Uterus (tissue), 4 donors: ENCODE data around the gene POU4F1. TPM values are rescaled to one million over a fixed set of nuclear protein-coding genes. Genes with fewer than 3 reads are reported as not detected.

Source experiments
- DNase-seq, 2 donors: peaks; one replicate each; pipeline ENCODE4 v3.0.0-alpha.2; 2019 to 2020
- H3K27ac ChIP-seq, 2 donors: fragments of 200-600 bp; sonication (generic); 1 replicate in 1 of 2; 2 replicates in 1 of 2; pipeline ENCODE4 v1.5.1; 2016 to 2018
- H3K27me3 ChIP-seq, 2 donors: fragments of 200-600 bp; sonication (generic); one replicate each; pipeline ENCODE4 v1.5.1; 2018 to 2019; ENCODE audit warnings: control low read depth in 1 of 2
- H3K36me3 ChIP-seq, 2 donors: fragments of 200-600 bp; sonication (generic); one replicate each; pipeline ENCODE4 v1.5.1; 2019; ENCODE audit warnings: control low read depth in 1 of 2
- H3K4me1 ChIP-seq, 2 donors: fragments of 200-600 bp; sonication (generic); one replicate each; pipeline ENCODE4 v1.5.1; 2018 to 2019; ENCODE audit warnings: control low read depth in 1 of 2
- H3K4me3 ChIP-seq, 2 donors: fragments of 200-600 bp; sonication (generic); 1 replicate in 1 of 2; 2 replicates in 1 of 2; pipeline ENCODE4 v1.5.1; 2018 to 2019; ENCODE audit warnings: mild to moderate bottlenecking in 1 of 2
- H3K9me3 ChIP-seq, 2 donors: fragments of 200-600 bp; sonication (generic); one replicate each; pipeline ENCODE4 v1.5.1; 2019; ENCODE audit warnings: control low read depth in 1 of 2
- POLR2A ChIP-seq, 2 donors: fragments of 450-650 bp; IDR thresholded peaks; one replicate each; pipeline ENCODE4 v1.6.1; 2016; ENCODE audit warnings: antibody characterized with exemption in 2 of 2, mild to moderate bottlenecking in 1 of 2, moderate library complexity in 1 of 2
- intact Hi-C: fragments of 100-400 bp; cut with DNase I; formaldehyde crosslinking; loops from one replicate; pipeline ENCODE4 v1.15.1; 2023; ENCODE audit warnings: low total_unique reads
- total RNA-seq, 4 donors: library from RNA; depleted of rRNA in 3 of 4; stranded (reverse); fragments of >200 nt in 3 of 4; gene quantifications; one replicate each; pipeline versions ENCODE4 v1.1.0 to v1.2.4, GENCODE V29; 2014 to 2023
- TF ChIP-seq, protein P1 (sequence below), 4 experiments: fragments of 200-600 bp in 2 of 4; fragments of 450-650 bp in 2 of 4; sonication (generic) in 2 of 4; IDR thresholded peaks; one replicate each; pipeline ENCODE4 v1.5.1; 2016 to 2019; ENCODE audit warnings: antibody characterized with exemption in 4 of 4, mild to moderate bottlenecking in 2 of 4, moderate library complexity in 1 of 4
- donor health status: DM: yes; HTN: yes; CAD: no.

Gene POU4F1
- total RNA-seq, 4 donors from 2014 or later = not detected

DNA sequence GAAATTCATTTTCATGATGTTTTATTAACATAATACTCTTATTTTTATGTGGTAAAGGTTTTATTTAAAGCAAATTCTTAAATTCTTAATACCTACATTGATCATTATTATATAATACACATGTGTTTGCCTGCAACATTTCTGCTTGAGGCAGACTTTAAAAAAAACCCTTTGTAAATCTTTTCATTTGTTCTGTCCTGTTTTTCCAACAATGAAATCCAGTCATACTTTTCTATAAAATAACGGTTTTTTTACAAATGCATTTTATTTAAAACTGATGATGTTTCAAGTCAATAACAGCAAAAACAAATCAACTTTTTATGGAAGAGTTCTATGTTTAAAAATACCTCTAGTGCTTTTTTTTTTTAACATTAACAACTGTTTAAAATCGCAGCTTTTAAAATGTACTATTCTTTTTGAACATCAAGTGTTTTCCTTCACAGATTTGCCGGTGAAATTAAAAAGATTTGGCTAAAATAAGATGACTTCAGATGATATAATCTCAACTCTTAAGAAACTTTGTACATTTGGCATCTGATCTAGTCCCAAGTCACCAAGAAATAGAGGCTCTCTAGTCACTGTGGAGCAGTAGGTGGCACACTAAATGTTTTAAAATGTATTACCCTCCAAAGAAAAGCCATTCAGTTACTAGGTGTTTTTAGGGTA, 5.1 kb downstream of the POU4F1 start:
- H3K4me3 ChIP-seq = no peak overlapping the region
- no peak for TF ChIP-seq POLR2A (IDR thresholded peaks at IDR 0.05)
- TF ChIP-seq, protein P1, sequence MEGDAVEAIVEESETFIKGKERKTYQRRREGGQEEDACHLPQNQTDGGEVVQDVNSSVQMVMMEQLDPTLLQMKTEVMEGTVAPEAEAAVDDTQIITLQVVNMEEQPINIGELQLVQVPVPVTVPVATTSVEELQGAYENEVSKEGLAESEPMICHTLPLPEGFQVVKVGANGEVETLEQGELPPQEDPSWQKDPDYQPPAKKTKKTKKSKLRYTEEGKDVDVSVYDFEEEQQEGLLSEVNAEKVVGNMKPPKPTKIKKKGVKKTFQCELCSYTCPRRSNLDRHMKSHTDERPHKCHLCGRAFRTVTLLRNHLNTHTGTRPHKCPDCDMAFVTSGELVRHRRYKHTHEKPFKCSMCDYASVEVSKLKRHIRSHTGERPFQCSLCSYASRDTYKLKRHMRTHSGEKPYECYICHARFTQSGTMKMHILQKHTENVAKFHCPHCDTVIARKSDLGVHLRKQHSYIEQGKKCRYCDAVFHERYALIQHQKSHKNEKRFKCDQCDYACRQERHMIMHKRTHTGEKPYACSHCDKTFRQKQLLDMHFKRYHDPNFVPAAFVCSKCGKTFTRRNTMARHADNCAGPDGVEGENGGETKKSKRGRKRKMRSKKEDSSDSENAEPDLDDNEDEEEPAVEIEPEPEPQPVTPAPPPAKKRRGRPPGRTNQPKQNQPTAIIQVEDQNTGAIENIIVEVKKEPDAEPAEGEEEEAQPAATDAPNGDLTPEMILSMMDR (IDR thresholded peaks at IDR 0.05) = no peak
- DNase-seq = no peak
- intact Hi-C loops = no loop called here
- peaks cover 42 to 81% of the 10 kb centered on the region in 2 donors for H3K27me3 ChIP-seq
- H3K9me3 ChIP-seq = peaks cover 0 to 3% of the 10 kb centered on the region in 2 donors
- peaks cover 0 to 5% of the 10 kb centered on the region in 2 donors for H3K4me1 ChIP-seq
- no peaks in the 10 kb centered on the region for H3K36me3 ChIP-seq
- H3K27ac ChIP-seq = no peak overlapping the region

DNA sequence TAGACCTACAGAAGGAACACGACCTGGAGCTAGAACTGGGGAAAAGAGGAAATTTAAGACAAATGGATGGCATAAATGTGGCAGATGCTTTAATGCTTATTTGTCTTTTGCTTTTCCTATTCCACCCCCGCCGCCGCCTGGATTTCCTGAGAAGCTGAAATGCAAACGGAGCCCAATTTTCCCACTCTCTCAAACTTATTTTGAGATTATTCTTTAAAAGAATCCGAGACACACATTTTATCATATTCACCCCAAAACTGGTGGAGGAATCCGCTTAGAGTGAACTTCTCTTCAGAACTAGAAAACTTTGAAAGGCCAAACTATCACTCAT, 5.8 kb downstream of the POU4F1 start:
- no peak for DNase-seq
- no peaks in the 10 kb centered on the region for H3K36me3 ChIP-seq
- H3K4me1 ChIP-seq = no peaks in the 10 kb centered on the region
- H3K9me3 ChIP-seq = peaks cover 0 to 3% of the 10 kb centered on the region in 2 donors
- H3K27me3 ChIP-seq = peaks cover 36 to 88% of the 10 kb centered on the region in 2 donors
- H3K4me3 ChIP-seq = no peak overlapping the region
- intact Hi-C loops = no loop called here
- TF ChIP-seq, protein P1 (IDR thresholded peaks at IDR 0.05) = no peak
- no peak for TF ChIP-seq POLR2A (IDR thresholded peaks at IDR 0.05)
- no peak overlapping the region for H3K27ac ChIP-seq

DNA sequence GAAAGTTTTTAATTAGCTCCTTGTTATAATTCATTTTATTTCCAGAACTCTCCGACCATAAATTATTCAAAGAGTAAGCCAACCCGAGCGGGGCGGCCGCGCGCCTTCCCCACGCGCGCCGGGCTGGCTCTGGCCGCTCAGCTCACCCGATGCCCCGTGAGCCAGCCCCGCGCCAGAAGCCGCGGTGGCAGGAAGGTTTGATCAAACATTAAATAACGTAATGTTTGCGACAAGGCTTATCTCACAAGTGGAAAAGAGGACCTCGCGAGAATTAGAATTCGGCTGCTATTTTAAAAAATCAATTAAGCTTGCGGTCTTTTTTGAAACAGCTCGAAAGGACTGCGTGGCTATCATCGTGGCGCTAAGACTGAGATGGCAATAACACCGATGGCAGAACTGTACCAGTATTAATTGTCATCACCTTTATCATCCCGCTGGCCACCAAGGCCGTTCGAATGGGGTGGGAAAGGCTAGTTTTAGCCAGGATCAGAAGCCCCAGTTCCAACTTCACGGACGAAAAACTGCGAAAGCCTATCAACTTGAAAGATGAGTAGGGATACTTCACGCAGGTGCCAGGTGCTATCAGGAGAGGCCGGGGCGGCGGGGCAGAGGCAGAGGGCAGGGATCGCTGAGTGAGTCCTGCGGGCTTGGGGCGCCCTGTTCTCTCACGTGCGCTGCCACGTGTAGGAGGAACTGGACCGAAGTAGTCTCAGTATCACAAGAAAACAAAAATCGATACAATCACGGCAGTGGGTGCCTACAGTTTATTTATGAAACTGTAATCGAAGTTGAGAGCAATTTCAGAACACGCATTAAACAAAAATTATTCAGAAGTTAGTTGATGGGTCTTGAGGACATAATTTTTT, 6.4 kb downstream of the POU4F1 start:
- Histone ChIP-seq H3K27me3 (peaks cover 36 to 94% of the 10 kb centered on the region in 2 donors), H3K9me3 (peaks cover 0 to 3% of the 10 kb centered on the region in 2 donors), H3K4me3 (no peak overlapping the region), H3K36me3 (no peaks in the 10 kb centered on the region), H3K27ac (no peak overlapping the region), H3K4me1 (no peaks in the 10 kb centered on the region)
- intact Hi-C loops = no loop called here
- DNase-seq = no peak
- no peak for TF ChIP-seq POLR2A (IDR thresholded peaks at IDR 0.05)
- TF ChIP-seq, protein P1 (IDR thresholded peaks at IDR 0.05) = no peak

DNA sequence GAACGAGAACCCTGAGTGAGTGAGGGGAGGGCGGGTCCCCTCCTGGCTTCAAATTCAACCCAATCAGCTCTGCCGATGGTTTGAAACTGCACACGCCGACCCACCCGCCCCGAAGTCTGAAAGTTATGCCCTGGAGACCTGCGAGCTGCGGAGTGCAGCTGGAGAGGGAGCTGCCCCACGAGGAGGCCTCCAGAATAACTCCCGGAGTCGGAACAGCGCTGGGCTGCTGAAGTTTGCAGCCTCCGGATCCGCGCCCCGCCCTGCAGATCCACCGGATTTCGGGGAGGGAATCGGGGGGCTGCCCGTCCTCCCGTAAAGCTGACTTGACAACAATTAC, 7.0 kb downstream of the POU4F1 start:
- H3K27ac ChIP-seq = no peak overlapping the region
- DNase-seq = no peak
- no peak for TF ChIP-seq POLR2A (IDR thresholded peaks at IDR 0.05)
- TF ChIP-seq, protein P1 (IDR thresholded peaks at IDR 0.05) = no peak
- H3K36me3 ChIP-seq = no peaks in the 10 kb centered on the region
- peaks cover 38 to 98% of the 10 kb centered on the region in 2 donors for H3K27me3 ChIP-seq
- intact Hi-C loops = no loop called here
- H3K4me3 ChIP-seq = no peak overlapping the region
- H3K9me3 ChIP-seq = peaks cover 0 to 3% of the 10 kb centered on the region in 2 donors
- no peaks in the 10 kb centered on the region for H3K4me1 ChIP-seq
